ENCODE measurements around the gene CFAP73.
"Not testable (repeated sequence)": the region's sequence is repeated elsewhere in the genome, so short reads cannot be mapped to it uniquely, and the experiment has no call there.

The CFAP73 gene

GRCh38 chr12:113120670-113121370 lies 28.7 kb upstream of the CFAP73 start:
- DNase-seq, result no peak

DNA sequence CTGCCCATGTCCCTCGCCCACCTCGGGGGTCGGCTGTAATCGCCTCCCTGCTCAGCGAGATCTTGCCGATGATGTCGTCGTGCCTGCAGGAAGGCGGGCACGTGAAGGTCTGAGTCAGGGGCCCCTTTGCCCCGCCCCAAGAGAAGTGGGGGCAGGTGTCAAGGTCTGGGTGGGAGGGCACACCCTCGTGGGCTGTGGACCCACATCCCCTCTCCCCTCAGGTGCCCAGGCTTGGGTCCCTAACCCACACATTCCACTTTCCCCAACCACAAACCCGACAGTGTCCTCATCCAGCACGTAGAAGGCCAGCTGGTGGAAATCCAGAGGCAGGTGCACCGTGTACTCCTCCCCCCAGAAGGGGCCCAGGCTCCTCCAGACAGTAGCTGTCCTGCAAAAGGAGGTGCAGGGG lies 21.7 kb upstream of the CFAP73 start:
- no peak for DNase-seq

DNA sequence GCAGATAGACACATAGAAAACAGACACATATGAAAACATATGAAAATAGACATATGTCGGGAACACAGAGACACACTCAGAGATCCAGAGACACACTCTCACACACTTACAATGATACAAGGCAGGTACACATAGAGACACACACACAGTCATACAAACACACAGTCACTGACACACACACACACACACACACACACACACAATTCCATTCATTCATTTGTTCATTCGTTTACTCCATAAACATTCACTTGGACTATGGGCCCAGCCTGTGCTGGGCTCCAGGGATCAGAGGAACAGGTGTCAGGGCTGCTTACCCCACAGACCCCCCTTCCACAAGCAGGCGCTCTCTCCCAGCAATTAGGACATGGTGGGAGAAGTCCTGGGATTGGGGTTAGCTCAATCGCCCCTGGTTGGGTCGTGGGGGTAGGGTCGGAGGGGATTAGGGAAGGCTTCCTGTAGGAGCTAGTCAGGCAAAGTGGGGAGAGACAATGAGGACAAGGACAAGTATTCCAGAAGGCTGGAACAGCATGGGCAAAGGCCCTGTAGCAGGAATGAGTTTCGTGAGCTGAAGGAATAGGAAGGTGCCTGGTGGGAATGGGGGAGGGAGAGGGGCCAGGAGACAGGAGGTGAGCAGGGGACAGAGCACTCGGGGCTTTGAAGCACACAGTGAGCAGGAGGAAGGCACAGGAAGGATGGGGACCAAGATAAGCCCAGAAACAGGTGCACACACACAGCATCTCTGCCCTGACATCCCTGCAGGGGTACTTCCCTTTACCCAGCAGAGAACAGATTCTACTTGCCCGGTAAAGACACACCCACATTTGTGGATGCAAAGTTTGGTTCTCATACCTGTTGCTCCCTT lies 20.5 kb upstream of the CFAP73 start:
- no peak for DNase-seq

DNA sequence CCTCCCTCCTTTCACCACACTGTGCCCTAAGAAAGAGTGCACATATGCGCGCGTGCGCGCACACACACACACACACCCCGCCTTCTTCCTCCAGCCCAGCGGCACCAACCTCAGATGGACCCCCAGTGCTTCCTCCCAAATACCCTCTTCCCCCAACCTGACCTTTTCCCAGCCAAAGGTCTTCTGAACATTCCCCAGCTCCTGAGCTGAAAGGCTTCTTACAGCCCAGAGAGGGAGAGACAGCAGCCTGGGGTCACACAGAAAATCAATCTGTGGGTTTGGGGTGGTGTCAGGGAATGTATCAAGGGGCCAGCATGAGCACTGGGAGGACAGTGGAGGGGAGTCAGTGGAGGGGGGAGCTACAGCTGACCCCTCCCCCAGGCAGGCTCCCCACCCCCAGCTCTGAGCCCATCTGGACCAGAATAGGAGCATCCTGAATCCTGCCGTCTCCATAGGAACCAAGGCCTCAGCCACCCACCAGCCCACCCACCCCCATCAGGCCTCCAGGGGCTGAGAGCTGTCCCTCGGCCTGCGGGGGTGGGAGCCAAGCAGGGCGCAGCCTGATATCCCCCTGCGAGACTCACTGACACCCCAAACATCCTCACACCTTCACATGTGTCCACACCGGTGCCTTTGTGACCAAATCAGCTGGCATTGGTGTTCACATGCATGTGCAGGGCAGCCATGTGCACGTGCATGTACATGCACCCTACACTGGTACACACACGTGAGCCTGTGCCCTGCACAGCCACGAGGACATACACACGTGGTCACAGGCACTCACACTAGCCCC lies 19.7 kb upstream of the CFAP73 start:
- no peak for DNase-seq

DNA sequence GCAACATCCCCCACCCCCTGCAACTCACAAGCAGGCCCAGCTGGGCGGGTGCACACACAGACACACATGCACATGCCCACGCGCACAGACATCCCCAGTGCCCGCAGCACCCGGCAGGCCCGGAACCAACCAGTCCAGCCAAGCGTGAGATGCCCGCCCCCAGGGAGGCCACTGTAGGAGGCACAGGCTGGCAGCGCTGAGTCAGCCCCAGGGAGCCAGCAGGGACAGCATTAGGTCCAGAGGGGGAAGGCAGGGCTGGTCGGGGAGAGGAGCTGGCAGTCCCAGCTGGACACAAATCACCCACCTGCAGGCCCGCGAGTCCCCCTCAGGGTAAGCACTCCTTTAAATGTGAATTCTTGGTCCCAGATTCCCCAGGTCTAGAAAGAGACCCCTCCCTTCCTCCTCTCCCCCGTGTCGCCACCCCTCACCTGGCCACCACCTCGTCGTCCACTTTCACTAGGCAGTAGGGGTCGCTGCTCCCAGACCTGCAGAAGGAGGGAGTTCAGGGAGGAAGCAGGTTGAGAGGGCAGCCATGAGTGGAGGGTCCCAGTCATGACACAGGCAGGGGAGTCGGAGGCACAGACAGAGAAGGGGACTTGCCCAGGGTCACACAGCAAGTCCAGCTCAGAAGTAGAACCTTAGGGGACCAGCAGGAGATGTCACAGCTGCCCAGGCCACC lies 18.9 kb upstream of the CFAP73 start:
- DNase-seq, result no peak

DNA sequence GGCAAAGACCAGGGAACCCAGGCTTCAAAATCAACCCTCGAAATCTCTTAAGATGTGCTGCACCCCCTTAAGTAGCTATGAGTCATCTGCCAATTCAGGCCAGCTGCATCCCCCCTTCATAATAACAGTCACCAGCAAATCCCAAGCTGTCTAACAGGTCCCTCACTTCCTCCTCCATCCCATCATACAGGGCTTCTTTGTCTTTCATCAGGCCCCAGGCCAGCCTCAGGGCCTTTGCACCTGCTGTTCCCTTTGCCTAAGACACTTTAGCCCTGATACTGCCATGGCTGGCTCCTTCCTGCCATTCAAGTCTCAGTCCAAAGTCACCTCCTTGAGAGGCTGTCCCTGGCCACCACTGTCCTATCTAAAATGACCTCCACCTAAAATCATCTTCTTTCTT lies 18.0 kb upstream of the CFAP73 start:
- no peak for DNase-seq

GRCh38 chr12:113133036-113133435 lies 16.5 kb upstream of the CFAP73 start:
- DNase-seq, result no peak

- DNase-seq, result no peak
Measured at GRCh38 chr12:113133666-113134065, 15.9 kb upstream of the CFAP73 start.

- no peak for DNase-seq
Measured at GRCh38 chr12:113134071-113134470, 15.5 kb upstream of the CFAP73 start.

GRCh38 chr12:113134521-113134951 lies 15.0 kb upstream of the CFAP73 start:
- DNase-seq, result no peak

DNA sequence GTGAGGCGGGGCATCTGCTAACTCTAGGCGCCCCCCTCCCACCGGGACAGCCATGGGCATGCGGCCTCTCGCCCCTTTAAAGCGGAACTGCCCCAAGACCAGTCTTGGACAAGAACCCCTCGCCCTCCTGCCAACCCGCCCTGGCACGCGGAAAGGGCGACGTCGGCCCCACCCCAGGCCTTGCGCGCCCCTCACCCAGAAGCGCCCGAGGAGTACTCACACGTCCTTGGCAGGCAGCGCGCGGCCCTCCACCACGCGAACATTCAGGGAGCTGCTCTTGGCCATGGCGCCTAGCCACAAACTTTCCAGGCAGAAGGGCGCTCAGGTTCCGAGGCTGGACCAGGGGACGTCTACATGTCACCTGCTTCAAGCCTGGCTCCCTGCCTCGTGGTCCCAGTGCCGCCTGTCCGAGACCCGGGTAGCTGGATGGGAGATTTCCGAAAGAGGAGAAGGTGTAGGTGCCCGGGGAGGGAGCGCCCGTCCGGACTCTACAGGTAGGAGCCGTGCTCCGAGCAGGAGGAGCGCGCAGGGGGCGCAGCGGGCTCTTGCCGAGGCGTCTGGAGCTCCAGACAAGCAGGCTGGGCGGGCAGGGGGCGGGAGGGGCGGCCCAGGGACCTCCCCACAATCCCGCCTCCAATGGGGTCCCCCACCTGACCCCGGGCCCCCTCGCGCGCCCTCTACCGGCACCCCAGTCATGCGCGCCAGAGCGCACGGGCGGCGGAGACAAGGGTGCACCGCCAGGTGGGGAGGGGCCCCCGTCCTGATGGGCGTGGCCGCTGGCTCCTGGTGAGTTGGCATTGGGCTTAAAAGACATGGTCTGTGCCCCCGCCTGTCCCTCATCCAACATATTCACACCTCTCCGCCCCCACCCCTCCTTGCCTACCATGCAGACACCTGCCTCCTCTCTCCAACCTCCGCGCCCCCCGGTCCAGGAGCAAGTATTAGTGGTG lies 14.1 kb upstream of the CFAP73 start, which contains the start of gene RASAL1:
RASAL1 (minus strand) TSS at position 584 of the 950 bp plus-strand sequence; CDS start at position 285, 299 bp downstream.
- peak; percentile 90 for DNase-seq

DNA sequence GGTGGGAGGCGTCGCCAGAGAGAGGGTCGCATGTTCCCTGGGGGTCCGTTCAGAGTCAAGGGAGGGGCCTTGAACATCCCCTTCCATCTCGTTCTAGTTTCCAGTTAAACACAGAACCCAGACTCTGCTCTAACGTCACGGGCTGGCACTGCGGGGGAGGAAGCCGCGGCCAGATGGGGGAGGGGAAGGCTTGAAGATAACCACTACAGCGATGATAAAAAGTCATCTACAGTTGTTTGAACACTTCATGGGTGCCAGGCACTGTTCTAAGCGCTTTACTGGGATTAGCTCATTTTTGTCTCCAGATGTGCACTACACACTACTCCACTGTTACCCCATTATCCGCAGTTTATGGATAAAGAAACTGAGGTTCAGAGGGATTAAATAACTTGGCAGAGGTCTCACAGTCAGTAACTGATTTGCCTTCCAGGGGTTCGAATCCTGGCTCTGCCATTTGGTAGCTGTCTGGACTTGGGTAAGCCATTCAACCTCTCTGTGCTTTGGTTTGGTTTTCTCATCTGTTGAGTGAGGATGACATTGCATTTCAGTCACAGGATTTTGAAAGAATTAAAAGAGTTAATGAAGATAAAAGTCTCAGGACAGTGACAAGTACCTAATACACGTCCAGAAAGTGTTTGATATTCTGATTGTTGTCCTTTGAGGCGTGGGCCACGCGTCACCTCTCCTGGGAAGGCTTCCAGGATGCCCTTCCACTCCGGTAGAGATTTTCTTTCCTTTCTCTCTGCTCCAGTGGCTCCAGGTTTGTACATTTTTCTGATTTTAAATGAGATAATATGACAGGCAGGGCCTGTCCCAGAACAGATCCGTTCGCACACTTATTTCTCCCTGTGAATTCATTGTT lies 13.2 kb upstream of the CFAP73 start:
- peak; percentile 74 to 78 for DNase-seq

DNA sequence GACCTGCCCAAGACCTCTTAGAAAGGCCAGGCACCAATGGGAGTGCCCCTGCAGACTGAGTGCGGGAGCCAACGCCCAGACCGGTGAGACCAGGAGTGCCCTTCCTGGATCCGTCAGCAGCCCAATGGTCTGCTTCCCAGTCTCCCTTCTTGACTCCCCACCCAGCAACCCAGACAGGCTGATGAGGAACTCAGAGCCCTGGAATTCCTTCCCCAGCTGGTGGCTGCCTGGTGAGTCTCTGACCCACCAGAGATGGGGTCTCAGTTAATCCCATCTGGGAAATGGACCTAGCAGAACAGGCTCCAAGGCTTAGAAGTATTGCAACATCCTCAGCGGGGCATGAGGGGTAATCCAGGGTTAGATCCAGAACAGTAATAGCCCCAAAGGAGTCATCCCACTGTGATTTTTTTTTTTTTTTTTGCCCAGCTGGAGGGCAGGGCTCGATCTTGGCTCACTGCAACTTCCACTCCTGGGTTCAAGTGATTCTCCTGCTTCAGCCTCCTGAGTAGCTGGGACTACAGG lies 12.5 kb upstream of the CFAP73 start:
- no peak for DNase-seq

GRCh38 chr12:113137861-113138783 lies 11.4 kb upstream of the CFAP73 start:
- no peak for DNase-seq

GRCh38 chr12:113138826-113139225 lies 10.7 kb upstream of the CFAP73 start:
- DNase-seq, result no peak

- DNase-seq, result no peak
Measured at GRCh38 chr12:113140706-113141105, 8.8 kb upstream of the CFAP73 start.

DNA sequence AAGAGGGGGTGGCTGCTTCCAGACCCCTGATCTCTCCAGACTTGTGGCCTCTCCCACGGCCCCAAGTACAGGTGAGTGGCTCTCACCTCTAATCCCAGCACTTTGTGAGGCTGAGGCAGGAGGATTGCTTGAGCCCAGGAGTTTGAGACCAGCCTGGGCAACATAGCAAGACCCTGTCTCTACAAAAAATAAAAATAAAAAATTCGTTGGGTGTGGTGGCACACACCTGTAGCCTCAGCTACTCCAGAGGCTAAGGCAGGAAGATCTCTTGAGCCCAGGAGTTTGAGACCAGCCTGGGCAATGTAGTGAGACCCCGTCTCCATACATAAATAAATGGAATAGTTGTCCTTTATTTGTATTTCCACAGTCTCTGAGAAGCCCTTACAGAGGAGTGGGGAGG lies 7.8 kb upstream of the CFAP73 start:
- not testable (repeated sequence) for DNase-seq

DNA sequence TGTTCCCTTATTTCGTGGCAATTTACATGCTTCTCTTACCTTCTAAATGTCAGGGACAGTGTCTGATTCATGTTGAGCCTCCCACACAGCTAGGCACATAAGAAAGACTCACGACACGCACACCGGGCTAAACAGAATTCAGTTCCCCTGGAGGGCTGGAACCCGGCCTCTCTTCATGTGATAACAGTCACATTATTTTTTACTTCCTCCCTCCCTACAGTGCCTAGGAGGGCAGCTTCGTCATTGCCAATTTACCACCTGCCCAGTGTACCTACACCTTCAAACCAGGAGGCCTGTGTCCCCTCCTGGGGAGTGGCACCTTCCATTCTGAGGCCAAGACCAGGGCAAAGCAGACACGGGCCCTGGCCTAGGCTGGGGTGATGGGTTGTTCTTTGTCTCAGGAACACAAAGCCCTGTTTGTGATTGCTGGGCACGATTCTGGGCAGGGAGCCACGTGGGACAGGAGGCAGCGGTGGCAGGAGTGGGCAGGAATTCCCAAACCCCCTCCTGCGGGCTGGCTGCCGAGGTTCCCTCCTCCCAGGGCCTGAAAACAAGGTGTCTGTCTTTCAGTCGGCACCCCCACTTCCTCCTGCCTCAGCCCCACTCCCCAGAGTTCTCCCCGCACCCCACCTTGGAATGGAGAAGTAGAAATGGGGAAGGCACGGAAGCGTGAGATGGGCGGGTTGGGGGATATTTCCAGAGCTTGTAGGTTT lies 7.2 kb upstream of the CFAP73 start:
- DNase-seq, result peak in 1 of 2 experiments; percentile 24

Data from activated CD4-positive, alpha-beta T cell treated with anti-CD3 and anti-CD28 coated beads, Interleukin-2, amount 50 U/mL, for 48 hours (primary cell).